Measurements from ENCODE around the gene CEACAM16. TPM values are rescaled to one million over a fixed set of nuclear protein-coding genes. Genes with fewer than 3 reads are reported as not detected.
A peak's percentile ranks its signal among the peaks of the same experiment; 100 is the strongest.

The CEACAM16 gene
- total RNA-seq = not detected in 2 replicates

- Histone ChIP-seq H3K4me3 (ENCODE audit: low read depth, low read length) (no peak within 1 kb of the TSS), H3K27me3 (ENCODE audit: control insufficient read depth, insufficient read depth, low read length) (peaks cover 2% of the 10 kb centered on the region), H3K36me3 (ENCODE audit: control insufficient read depth, insufficient read depth, low read length) (no peaks in the 10 kb centered on the region)
- no peak for DNase-seq (ENCODE audit: low read depth)
- no peak for TF ChIP-seq CTCF (IDR thresholded peaks at IDR 0.05; ENCODE audit: insufficient read depth, low read length, poor library complexity, severe bottlenecking)
These were observed at the start of gene CEACAM16 for GRCh38 chr19:44698492-44699201. Gene CEACAM16, plus strand, starts transcription at chr19:44699151. Its CDS starts 2,306 bp downstream, at chr19:44701457.

- Histone ChIP-seq H3K36me3 (ENCODE audit: control insufficient read depth, insufficient read depth, low read length) (peaks cover 6% of the 10 kb centered on the region), H3K27me3 (ENCODE audit: control insufficient read depth, insufficient read depth, low read length) (no peaks in the 10 kb centered on the region)
These were observed 49.3 kb upstream of the CEACAM16 start for GRCh38 chr19:44649578-44650145.

GRCh38 chr19:44653343-44653742 lies 45.6 kb upstream of the CEACAM16 start:
- Histone ChIP-seq H3K36me3 (ENCODE audit: control insufficient read depth, insufficient read depth, low read length) (peaks cover 4% of the 10 kb centered on the region), H3K4me3 (ENCODE audit: low read depth, low read length) (no peak overlapping the region), H3K27me3 (ENCODE audit: control insufficient read depth, insufficient read depth, low read length) (no peaks in the 10 kb centered on the region)
- no peak for TF ChIP-seq CTCF (IDR thresholded peaks at IDR 0.05; ENCODE audit: insufficient read depth, low read length, poor library complexity, severe bottlenecking)
- no peak for DNase-seq (ENCODE audit: low read depth)

More at GRCh38 chr19:44649578-44650145, 49.3 kb upstream of the CEACAM16 start:
- no peak overlapping the region for H3K4me3 ChIP-seq (ENCODE audit: low read depth, low read length)
- TF ChIP-seq CTCF (IDR thresholded peaks at IDR 0.05; ENCODE audit: insufficient read depth, low read length, poor library complexity, severe bottlenecking) = no peak
- no peak for DNase-seq (ENCODE audit: low read depth)

- Histone ChIP-seq H3K36me3 (ENCODE audit: control insufficient read depth, insufficient read depth, low read length) (peaks cover 4% of the 10 kb centered on the region), H3K27me3 (ENCODE audit: control insufficient read depth, insufficient read depth, low read length) (no peaks in the 10 kb centered on the region), H3K4me3 (ENCODE audit: low read depth, low read length) (no peak overlapping the region)
- peak; percentile 64 for TF ChIP-seq CTCF (IDR thresholded peaks at IDR 0.05; ENCODE audit: insufficient read depth, low read length, poor library complexity, severe bottlenecking)
- DNase-seq (ENCODE audit: low read depth) = no peak
These were observed 44.8 kb upstream of the CEACAM16 start for GRCh38 chr19:44653977-44654774.

GRCh38 chr19:44657211-44657921 lies 41.6 kb upstream of the CEACAM16 start:
- H3K36me3 ChIP-seq (ENCODE audit: control insufficient read depth, insufficient read depth, low read length) = peaks cover 4% of the 10 kb centered on the region
- H3K4me3 ChIP-seq (ENCODE audit: low read depth, low read length) = no peak overlapping the region
- no peak for DNase-seq (ENCODE audit: low read depth)
- no peaks in the 10 kb centered on the region for H3K27me3 ChIP-seq (ENCODE audit: control insufficient read depth, insufficient read depth, low read length)
- peak; percentile 91 for TF ChIP-seq CTCF (IDR thresholded peaks at IDR 0.05; ENCODE audit: insufficient read depth, low read length, poor library complexity, severe bottlenecking)
